Lower leg skin (tissue), 3 donors: ENCODE data around the gene SIL1.

Experiments
- CTCF ChIP-seq, 3 donors: fragments of 450-650 bp; IDR thresholded peaks; one replicate each; pipeline ENCODE4 v1.5.1; 2016; ENCODE audit warnings: antibody characterized with exemption in 3 of 3, mild to moderate bottlenecking in 3 of 3, moderate library complexity in 2 of 3
- POLR2A ChIP-seq, 2 donors: fragments of 450-650 bp; IDR thresholded peaks; one replicate each; pipeline ENCODE4 v1.6.1; 2016 to 2017; ENCODE audit warnings: antibody characterized with exemption in 2 of 2, mild to moderate bottlenecking in 1 of 2, moderate library complexity in 1 of 2

GRCh38 chr5:139185589-139185988 is 12.6 kb downstream of the SIL1 start:
- no peak for TF ChIP-seq CTCF (IDR thresholded peaks at IDR 0.05)
- no peak for TF ChIP-seq POLR2A (IDR thresholded peaks at IDR 0.05)
